NCI-H774 (cell line): ENCODE measurements around the gene KIAA1614.
"Not testable (repeated sequence)": the region's sequence is repeated elsewhere in the genome, so short reads cannot be mapped to it uniquely, and the experiment has no call there.

Experiments used
- DNase-seq: peaks from one replicate; lab custom pipeline; 2025; lab: John Stamatoyannopoulos, UW

KIAA1614 gene

GRCh38 chr1:180961622-180962021 lies 48.9 kb downstream of the KIAA1614 start:
- no peak for DNase-seq

DNA sequence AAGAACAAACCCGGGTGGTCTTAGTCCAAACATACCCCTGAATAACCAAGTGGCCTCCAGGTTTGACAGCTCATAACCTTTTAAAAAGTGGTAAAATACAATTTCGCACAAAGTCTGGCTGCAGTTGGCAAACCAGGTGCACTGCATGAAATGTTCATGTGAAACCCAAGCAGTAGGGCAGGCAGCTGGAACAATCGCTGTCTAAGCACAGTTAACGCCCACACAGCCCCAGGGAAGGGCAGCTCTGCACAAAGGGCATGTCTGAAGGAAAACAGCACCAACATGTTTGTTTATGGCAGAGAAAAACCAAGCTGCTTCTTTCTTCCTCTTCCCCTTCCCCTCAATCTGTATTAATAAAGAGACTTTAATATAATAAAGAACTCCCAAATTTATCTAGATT lies 49.5 kb downstream of the KIAA1614 start:
- no peak for DNase-seq

DNA sequence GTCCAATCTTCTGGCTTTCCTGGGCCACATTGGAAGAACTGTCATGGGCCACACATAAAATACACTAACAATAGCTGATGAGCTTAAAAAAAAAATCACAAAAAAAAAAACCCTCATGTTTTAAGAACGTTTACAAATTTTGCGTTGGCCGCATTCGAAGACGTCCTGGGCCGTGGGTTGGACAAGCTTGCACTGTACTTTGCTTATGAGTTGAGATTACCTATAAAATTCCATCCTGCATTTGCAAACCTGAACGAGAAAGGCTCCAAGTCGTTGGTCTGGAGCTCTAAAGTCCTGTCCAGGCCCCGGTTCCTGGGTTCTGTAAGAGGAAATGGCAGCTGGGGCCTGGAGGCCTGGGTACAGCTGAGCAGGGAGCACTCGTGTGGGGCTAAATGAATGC lies 51.4 kb downstream of the KIAA1614 start:
- DNase-seq, result no peak

GRCh38 chr1:180964595-180964994 lies 51.9 kb downstream of the KIAA1614 start:
- no peak for DNase-seq

DNA sequence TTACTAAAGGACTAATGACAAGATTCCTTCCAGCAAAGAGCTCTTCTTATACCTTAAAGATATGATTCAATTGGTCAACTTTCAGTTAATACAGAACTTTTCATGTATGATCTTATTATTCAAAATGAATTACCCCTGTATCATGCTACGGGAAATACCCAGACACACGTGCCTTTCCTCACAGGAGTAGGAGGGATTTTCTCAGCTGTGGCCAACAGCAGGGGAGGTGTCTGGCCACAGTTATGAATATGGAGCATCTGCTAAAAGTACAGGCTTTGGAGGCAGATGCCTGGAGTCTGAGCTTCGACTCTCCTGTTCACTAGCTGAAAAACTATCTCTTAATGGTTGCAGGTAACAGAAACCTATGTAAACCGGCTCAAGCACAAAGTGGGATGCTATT lies 53.6 kb downstream of the KIAA1614 start:
- no peak for DNase-seq

DNA sequence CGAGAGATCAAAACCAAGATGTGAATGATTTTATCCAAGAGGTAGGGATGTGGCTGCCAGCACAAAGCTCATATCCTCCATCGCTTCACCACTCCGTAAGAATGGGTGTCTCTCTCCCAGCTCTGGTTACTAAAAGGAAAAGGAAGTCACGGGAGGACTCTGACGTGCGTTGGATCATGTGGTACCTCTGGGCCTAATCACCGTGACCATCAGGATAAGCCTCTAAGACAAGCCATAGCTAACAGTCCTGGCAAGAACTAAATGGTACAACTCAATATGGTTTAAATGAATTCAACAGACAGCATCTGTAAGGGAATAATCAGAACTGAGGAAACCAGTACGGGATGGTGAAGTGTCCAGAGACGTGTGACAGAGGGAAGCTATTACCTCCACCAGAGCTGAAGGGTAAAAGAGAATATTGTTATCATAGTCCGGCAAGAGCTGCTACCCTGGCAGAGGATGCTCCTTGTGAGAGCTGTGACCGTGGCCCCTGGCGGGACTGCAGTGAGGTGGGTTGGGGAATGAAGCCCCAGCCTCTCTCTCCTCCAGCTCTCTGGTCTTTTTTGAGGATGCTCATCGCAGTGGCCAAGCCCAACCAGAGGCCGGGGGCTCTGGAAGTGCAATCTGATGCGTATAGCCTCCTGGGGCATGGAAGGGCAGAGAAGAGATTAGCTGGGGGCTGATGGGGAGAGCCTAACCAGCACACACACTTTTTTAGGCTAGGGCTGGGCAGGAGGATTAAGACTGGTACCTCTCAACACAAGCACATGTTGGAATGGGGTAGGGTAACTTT lies 54.2 kb downstream of the KIAA1614 start:
- no peak for DNase-seq

DNA sequence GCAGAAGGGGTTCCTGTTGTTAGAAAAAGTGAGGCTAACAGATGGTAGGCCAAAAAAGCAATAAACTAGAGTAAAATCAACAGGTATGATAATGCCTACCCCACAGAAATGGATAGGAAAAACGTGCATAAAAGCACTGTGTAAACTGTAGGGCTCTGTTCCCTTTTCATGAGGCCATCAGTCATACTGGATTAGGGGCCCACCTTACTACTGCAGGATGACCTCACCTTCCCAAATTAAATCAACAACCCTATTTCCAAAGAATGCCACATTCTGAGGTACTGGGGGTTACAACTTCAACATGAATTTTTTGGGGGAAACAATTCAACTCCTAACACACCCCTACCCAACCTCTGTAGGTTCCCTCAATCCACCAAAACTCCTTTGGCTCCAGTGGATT lies 54.9 kb downstream of the KIAA1614 start:
- DNase-seq, result no peak

DNA sequence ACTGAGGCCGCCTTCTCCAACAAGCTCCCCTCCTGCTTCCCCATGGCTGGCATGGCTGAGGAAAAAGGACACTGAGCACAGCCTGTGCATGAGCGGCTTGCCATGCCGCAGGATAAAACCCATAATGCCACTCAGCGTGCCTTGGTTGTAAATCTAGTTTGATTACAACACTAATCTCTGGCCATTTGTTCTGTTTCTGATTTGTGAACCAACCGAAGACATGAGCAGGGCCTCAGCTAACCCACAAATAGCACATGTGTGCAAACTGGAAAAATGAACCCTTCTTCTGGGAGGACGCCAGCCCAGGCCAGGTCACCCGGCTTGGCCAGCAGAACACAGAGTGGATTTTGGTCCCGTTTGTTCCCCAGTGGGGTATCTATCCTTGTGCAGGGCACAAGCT lies 56.1 kb downstream of the KIAA1614 start:
- DNase-seq, result not testable (repeated sequence)

- DNase-seq, result no peak
These were observed 56.7 kb downstream of the KIAA1614 start for GRCh38 chr1:180969434-180969833.

DNA sequence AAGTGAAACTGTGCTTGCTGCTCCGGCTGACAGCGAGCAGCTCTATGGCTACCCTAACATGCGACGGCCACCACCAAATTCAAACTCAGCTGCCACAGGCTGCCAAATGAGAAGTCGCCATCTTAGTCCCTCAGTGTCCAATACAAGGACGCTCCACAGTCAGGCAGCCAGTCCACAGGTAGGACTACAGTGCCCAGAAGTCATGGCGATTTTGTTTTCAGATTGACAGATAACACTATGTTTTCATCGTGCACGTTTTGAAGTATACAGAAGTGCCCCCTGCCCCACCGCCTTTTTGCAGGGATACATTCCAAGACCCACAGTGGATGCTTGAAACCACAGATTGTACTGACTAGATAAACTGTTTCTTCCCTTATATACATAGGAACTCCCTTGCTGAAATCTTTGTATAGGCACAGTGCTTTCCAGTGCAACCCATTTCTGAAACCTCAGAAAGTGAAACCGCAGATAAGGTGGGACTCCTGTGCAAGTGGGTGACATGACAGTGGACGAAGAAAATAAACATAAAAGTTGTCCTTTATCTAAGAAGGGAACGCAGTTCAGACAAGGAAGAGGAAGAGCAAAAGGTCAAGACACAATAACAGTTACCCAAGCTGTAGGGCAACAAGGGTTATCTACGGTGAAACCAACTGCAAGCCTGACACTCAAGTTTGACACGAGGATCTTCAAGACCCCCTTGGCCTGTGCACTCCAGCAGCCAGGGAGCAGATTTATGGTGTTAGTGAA lies 57.8 kb downstream of the KIAA1614 start:
- DNase-seq, result no peak

- DNase-seq, result no peak
These were observed 58.7 kb downstream of the KIAA1614 start for GRCh38 chr1:180971273-180971997.

DNA sequence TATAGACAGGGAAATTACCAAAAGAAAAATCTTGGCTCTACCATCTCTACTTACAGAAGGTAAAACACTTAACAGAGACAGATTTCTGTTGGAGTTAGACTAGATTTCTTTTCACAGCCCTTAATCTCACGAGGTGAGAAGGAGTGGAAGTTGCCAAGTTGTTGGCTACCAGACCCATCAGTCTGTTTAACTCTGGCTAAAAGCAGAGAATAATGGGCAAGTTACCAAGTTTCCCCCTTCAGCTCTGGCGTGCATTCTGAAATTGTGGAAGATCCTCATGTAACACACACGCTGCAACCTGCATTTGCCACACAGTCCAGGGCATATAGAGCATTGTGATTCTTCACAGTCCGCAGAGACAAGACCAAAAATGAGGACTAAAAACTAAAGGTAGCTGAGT lies 60.7 kb downstream of the KIAA1614 start:
- DNase-seq, result no peak

DNA sequence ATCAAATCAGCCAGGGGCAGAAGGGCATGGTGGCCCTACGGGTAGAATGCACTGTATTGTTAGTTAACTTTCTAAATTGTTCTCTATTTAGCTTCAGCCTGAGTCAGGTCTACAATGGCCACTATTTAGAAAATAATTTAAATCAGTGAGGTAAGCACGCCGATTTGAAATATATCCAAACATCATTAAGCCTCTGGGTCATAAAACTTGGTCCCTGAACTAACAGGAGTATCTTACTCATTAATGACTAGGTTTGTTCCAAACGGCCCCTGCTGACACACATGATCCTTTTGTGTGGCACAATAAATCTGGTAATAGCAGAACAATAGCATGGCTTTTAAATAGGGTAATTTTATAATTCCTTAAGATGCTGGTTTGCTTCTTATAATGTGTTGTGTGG lies 61.5 kb downstream of the KIAA1614 start:
- DNase-seq, result no peak

DNA sequence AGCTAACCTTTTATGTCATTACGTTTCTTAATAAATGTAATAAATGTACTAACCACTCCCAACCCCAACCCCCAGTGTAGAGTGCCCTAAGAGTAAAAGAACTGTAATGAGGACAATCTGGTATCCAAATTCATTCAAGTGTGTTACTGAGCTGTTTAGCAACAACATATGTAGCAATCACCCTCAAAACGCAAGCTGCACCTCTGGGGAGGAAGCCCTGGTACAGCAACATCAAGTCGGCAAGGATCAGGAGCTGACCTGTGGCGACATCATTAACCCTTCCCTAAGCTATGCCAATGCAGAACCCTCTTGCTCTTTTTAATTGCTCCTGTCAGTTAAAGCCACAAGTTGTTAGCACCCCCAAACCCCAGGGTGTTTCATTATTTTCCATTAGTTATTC lies 62.9 kb downstream of the KIAA1614 start:
- no peak for DNase-seq

DNA sequence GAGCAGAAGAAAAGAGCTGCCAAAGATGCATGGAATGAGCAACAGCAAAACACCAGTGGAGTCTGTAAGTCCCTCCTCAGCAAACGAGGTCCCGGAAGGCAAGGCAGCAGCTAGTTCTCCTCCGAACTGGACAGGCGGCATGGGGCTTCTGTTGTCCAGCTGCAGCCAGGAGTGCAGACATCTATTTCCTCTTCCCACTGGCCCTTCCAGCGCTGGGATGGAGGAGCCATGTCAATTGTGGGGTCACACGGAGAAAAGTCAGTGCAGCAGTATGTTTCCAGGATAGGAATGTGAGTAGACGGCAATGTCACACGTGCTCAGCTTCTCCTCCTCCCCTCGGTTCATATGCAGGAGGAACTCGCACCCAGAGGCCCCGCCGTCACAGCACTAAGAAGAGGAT lies 63.5 kb downstream of the KIAA1614 start:
- DNase-seq, result no peak

GRCh38 chr1:180976732-180977357 lies 64.1 kb downstream of the KIAA1614 start:
- DNase-seq, result no peak

GRCh38 chr1:180981596-180982387 lies 69.1 kb downstream of the KIAA1614 start:
- no peak for DNase-seq

GRCh38 chr1:180982422-180982821 lies 69.7 kb downstream of the KIAA1614 start:
- DNase-seq, result no peak

GRCh38 chr1:180988253-180988752 lies 75.6 kb downstream of the KIAA1614 start:
- no peak for DNase-seq

DNA sequence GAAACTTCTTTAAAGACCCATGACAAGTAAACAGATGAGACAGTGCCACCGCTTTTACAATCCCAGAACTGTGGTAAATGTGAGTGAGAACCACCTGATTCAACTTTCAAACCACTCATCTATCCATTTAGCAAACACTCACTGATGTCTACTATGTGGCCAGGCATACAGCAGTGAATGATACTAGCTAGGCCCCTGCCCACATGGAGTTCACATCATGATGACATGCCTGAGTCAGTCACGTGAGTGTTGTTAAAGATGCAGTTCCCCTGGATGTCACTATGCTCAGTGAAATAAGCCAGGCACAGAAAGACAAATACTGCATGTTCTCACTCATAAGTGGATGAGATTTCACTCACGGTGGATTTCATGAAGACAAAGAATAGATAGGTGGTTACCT lies 81.6 kb downstream of the KIAA1614 start:
- no peak for DNase-seq

DNA sequence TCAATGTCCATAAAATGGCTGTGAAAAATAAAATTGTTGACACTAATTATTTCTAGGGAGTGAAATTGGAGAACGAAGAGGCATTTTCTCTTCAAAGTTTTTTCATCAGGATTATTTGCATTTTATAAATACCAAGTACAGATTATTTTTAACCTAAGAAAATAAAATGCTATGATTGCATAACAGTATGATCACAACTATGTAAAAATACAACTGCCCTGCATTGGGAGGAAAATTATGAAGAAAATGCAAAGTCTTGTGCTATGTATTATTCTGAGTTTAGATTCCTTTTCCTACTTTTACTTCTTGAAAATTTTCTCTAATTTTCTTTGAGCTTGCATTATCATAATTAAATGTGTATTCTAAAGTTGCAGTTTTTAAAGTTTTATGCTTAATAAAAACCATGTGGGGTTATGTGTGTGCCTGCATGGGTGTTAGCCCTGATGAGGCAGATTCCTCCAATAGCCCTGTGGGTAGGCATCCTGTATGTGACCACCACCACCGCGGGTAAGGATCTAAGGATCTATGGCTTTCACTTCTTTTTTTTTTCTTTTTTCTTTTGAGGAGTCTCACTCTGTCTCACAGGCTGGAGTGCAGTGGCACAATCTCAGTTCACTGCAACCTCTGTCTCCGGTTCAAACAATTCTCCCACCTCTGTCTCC lies 85.3 kb downstream of the KIAA1614 start:
- no peak for DNase-seq
